ENCODE results near the gene BMF.

DNA sequence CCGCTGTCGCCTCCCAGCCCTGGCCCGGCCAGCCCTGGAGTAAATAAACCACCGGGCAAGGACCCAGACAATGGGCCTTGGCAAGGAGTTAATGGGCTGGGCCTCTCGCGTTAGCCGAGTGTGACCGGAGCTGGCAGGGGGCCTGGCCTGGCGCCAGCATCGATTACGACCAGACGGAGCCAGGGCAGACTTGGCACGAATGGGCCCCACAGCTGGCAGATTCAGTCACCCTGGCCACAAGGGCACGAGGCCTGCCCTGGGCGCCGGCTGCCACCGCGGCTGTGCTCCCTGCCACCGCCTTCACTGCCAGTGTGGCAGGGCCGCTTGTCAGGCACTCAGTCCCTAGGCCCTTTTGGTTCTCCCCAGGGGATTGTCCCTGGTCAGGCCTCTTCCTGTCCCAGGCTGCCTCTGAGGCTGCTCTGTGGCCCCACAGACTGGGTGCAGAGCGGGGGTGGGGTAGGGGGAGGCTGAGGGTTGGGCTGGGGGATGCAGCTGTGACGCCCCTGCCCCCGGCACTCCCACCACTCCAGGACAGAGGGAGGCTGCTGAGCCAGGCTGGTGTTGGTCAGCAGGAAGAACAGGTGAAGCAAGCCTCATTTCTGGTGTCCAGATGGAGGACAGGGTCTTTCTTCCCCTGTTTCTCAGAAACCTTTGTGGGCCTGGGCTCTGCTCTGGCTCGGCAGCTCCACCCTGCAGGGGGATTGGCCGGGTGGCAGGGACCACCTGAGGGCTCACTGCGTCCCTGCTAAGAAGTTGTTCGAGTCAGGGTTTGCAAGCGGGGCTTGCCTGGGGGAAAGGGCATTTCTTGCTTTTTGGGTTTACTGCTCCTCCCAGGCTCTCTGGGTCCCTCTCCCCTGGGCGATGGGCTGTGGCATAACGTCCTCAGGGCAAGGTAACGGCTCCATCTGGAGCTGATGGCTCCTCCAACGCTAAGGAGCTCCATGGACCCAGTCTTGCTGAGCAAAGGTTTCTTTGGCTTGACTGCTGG, 39.2 kb downstream of the BMF start:
- TF ChIP-seq POLR2A (IDR thresholded peaks at IDR 0.05; ENCODE audit: low read depth, low read length) (peak; percentile 66; the same call in 1 of the 2 replicates), POLR2AphosphoS5 (IDR thresholded peaks at IDR 0.05; ENCODE audit: low read depth, low read length) (peak; percentile 42; the same call in 1 of the 2 replicates)

Measured in GM12892 (cell line).